ENCODE measurements around the gene PCDHGA10. TPM values are rescaled to one million over a fixed set of nuclear protein-coding genes. Genes with fewer than 3 reads are reported as not detected.
"Not testable (repeated sequence)": the region's sequence is repeated elsewhere in the genome, so short reads cannot be mapped to it uniquely, and the experiment has no call there.

Gene PCDHGA10
- total RNA-seq, 1 experiment from 2014 or later: 8.5 TPM

DNA sequence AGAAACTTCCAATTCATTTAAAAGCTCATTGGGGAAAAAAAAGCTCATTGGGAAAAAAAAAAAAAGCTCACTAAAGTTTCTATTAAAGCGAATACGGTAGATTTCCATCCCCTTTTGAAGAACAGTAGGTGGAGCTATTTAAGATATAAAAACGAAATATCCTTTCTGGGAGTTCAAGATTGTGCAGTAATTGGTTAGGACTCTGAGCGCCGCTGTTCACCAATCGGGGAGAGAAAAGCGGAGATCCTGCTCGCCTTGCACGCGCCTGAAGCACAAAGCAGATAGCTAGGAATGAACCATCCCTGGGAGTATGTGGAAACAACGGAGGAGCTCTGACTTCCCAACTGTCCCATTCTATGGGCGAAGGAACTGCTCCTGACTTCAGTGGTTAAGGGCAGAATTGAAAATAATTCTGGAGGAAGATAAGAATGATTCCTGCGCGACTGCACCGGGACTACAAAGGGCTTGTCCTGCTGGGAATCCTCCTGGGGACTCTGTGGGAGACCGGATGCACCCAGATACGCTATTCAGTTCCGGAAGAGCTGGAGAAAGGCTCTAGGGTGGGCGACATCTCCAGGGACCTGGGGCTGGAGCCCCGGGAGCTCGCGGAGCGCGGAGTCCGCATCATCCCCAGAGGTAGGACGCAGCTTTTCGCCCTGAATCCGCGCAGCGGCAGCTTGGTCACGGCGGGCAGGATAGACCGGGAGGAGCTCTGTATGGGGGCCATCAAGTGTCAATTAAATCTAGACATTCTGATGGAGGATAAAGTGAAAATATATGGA, 17.7 kb downstream of the PCDHGA10 start, which contains the start of gene PCDHGA12:
Gene PCDHGA12 (plus strand): TSS at position 176 of the 782 bp plus-strand sequence. CDS start 253 bp downstream, at position 429.
- Histone ChIP-seq H3K9me2 (replicated peaks; ENCODE audit: insufficient read depth, low read length) (no peaks in the 10 kb centered on the region), H3K4me2 (ENCODE audit: low read depth, low read length, poor library complexity, severe bottlenecking) (no peak within 1 kb of the TSS), H3K9ac (ENCODE audit: low read length) (no peak within 1 kb of the TSS), H3K4me1 (ENCODE audit: low read length) (no peaks in the 10 kb centered on the region), H3K27me3 (ENCODE audit: low read length) (no peaks in the 10 kb centered on the region), H3K9me3 (ENCODE audit: low read length) (peaks cover 13% of the 10 kb centered on the region), H3K79me2 (ENCODE audit: low read length) (no peaks in the 10 kb centered on the region), H3K4me3 (ENCODE audit: low read length) (no peak within 1 kb of the TSS), H2AFZ (ENCODE audit: low read length) (no peak within 1 kb of the TSS), H3K27ac (ENCODE audit: low read length) (no peak within 1 kb of the TSS), H4K20me1 (ENCODE audit: insufficient read depth, low read depth, low read length) (no peaks in the 10 kb centered on the region), H3K36me3 (ENCODE audit: insufficient read depth, low read length) (peaks cover 6% of the 10 kb centered on the region; the same call in 1 of the 2 replicates)
- DNase-seq: no peak

DNA sequence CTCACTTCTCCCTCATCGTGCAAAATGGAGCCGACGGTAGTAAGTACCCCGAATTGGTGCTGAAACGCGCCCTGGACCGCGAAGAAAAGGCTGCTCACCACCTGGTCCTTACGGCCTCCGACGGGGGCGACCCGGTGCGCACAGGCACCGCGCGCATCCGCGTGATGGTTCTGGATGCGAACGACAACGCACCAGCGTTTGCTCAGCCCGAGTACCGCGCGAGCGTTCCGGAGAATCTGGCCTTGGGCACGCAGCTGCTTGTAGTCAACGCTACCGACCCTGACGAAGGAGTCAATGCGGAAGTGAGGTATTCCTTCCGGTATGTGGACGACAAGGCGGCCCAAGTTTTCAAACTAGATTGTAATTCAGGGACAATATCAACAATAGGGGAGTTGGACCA, 18.5 kb downstream of the PCDHGA10 start:
- H3K4me1 ChIP-seq (ENCODE audit: low read length): no peaks in the 10 kb centered on the region
- no peak overlapping the region for H2AFZ ChIP-seq (ENCODE audit: low read length)
- peaks cover 4% of the 10 kb centered on the region; the same call in 1 of the 2 replicates for H3K36me3 ChIP-seq (ENCODE audit: insufficient read depth, low read length)
- no peak overlapping the region for H3K27ac ChIP-seq (ENCODE audit: low read length)
- H4K20me1 ChIP-seq (ENCODE audit: insufficient read depth, low read depth, low read length): no peaks in the 10 kb centered on the region
- H3K9me3 ChIP-seq (ENCODE audit: low read length): peaks cover 13% of the 10 kb centered on the region
- no peak for DNase-seq
- H3K27me3 ChIP-seq (ENCODE audit: low read length): no peaks in the 10 kb centered on the region
- no peaks in the 10 kb centered on the region for H3K9me2 ChIP-seq (replicated peaks; ENCODE audit: insufficient read depth, low read length)
- H3K4me3 ChIP-seq (ENCODE audit: low read length): no peak overlapping the region
- no peak overlapping the region for H3K9ac ChIP-seq (ENCODE audit: low read length)
- H3K4me2 ChIP-seq (ENCODE audit: low read depth, low read length, poor library complexity, severe bottlenecking): no peak overlapping the region
- peaks cover 4% of the 10 kb centered on the region; the same call in 1 of the 2 replicates for H3K79me2 ChIP-seq (ENCODE audit: low read length)

GRCh38 chr5:141432308-141432707, 19.5 kb downstream of the PCDHGA10 start:
- H3K4me2 ChIP-seq (ENCODE audit: low read depth, low read length, poor library complexity, severe bottlenecking); H3K27ac ChIP-seq (ENCODE audit: low read length); H2AFZ ChIP-seq (ENCODE audit: low read length); DNase-seq; H3K4me3 ChIP-seq (ENCODE audit: low read length); H4K20me1 ChIP-seq (ENCODE audit: insufficient read depth, low read depth, low read length); H3K27me3 ChIP-seq (ENCODE audit: low read length); H3K9ac ChIP-seq (ENCODE audit: low read length); H3K9me2 ChIP-seq (replicated peaks; ENCODE audit: insufficient read depth, low read length); H3K4me1 ChIP-seq (ENCODE audit: low read length); H3K79me2 ChIP-seq (ENCODE audit: low read length); H3K36me3 ChIP-seq (ENCODE audit: insufficient read depth, low read length): not testable (repeated sequence)
- H3K9me3 ChIP-seq (ENCODE audit: low read length): peaks cover 13% of the 10 kb centered on the region

DNA sequence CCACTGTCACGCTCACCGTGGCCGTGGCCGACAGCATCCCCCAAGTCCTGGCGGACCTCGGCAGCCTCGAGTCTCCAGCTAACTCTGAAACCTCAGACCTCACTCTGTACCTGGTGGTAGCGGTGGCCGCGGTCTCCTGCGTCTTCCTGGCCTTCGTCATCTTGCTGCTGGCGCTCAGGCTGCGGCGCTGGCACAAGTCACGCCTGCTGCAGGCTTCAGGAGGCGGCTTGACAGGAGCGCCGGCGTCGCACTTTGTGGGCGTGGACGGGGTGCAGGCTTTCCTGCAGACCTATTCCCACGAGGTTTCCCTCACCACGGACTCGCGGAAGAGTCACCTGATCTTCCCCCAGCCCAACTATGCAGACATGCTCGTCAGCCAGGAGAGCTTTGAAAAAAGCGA, 19.9 kb downstream of the PCDHGA10 start:
- H3K4me3 ChIP-seq (ENCODE audit: low read length); DNase-seq; H3K9me2 ChIP-seq (replicated peaks; ENCODE audit: insufficient read depth, low read length); H3K9ac ChIP-seq (ENCODE audit: low read length); H3K79me2 ChIP-seq (ENCODE audit: low read length); H4K20me1 ChIP-seq (ENCODE audit: insufficient read depth, low read depth, low read length); H3K9me3 ChIP-seq (ENCODE audit: low read length); H3K27me3 ChIP-seq (ENCODE audit: low read length); H3K4me1 ChIP-seq (ENCODE audit: low read length); H3K4me2 ChIP-seq (ENCODE audit: low read depth, low read length, poor library complexity, severe bottlenecking); H3K36me3 ChIP-seq (ENCODE audit: insufficient read depth, low read length); H2AFZ ChIP-seq (ENCODE audit: low read length); H3K27ac ChIP-seq (ENCODE audit: low read length): not testable (repeated sequence)

DNA sequence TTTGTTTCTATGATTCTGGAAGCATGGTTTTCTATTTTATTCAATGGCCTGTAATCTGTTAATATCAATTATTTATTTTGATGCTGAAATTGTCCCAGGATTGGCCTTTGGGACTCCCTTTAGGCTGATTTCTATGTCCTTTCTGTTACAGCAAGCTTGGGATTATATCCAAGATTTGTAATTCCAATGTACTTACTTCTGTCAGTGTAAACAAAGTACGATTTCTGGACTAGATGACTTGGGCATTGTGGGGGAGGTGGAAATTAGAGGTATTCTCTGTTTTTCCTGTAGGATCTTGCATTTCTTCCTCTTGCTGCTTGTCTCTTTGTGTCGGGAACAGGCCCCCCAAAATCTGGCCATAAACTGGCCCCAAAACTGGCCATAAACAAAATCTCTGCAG, 21.2 kb downstream of the PCDHGA10 start:
- no peaks in the 10 kb centered on the region for H3K27me3 ChIP-seq (ENCODE audit: low read length)
- H3K27ac ChIP-seq (ENCODE audit: low read length): no peak overlapping the region

DNA sequence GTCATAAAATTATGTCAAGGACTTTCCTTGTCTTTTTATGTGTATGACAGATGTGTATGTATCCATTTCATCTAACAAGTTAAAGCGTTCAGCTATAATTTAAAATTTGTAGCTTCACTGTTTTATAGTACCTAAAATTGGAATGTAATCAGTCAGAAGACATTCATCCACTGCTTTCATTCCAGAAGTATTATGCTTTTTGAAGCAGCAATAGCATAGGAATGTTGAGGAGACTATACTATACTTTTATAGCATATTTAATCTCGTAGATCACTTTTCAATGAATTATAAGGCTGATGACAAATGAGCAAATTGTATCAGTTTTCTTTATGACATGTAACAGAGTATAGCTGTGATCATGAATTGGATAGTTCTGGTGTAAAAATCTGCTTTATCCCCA, 24.4 kb downstream of the PCDHGA10 start:
- Histone ChIP-seq H3K4me3 (ENCODE audit: low read length) (no peak overlapping the region), H4K20me1 (ENCODE audit: insufficient read depth, low read depth, low read length) (no peaks in the 10 kb centered on the region), H3K27me3 (ENCODE audit: low read length) (no peaks in the 10 kb centered on the region), H3K4me2 (ENCODE audit: low read depth, low read length, poor library complexity, severe bottlenecking) (no peak overlapping the region), H3K9me3 (ENCODE audit: low read length) (no peaks in the 10 kb centered on the region), H3K79me2 (ENCODE audit: low read length) (peaks cover 15% of the 10 kb centered on the region; the same call in 1 of the 2 replicates), H3K4me1 (ENCODE audit: low read length) (peaks cover 8% of the 10 kb centered on the region), H3K27ac (ENCODE audit: low read length) (no peak overlapping the region), H3K36me3 (ENCODE audit: insufficient read depth, low read length) (peaks cover 10% of the 10 kb centered on the region), H2AFZ (ENCODE audit: low read length) (no peak overlapping the region), H3K9me2 (replicated peaks; ENCODE audit: insufficient read depth, low read length) (no peaks in the 10 kb centered on the region), H3K9ac (ENCODE audit: low read length) (no peak overlapping the region)
- no peak for DNase-seq

More for the DNA sequence above, 21.2 kb downstream of the PCDHGA10 start:
- no peak overlapping the region for H3K4me3 ChIP-seq (ENCODE audit: low read length)
- H3K79me2 ChIP-seq (ENCODE audit: low read length): peaks cover 10% of the 10 kb centered on the region; the same call in 1 of the 2 replicates
- H3K9me3 ChIP-seq (ENCODE audit: low read length): peaks cover 8% of the 10 kb centered on the region; the same call in 1 of the 2 replicates
- no peak overlapping the region for H3K4me2 ChIP-seq (ENCODE audit: low read depth, low read length, poor library complexity, severe bottlenecking)
- H3K9me2 ChIP-seq (replicated peaks; ENCODE audit: insufficient read depth, low read length): no peaks in the 10 kb centered on the region
- H4K20me1 ChIP-seq (ENCODE audit: insufficient read depth, low read depth, low read length): no peaks in the 10 kb centered on the region
- peaks cover 4% of the 10 kb centered on the region for H3K36me3 ChIP-seq (ENCODE audit: insufficient read depth, low read length)
- no peak overlapping the region for H2AFZ ChIP-seq (ENCODE audit: low read length)
- no peaks in the 10 kb centered on the region for H3K4me1 ChIP-seq (ENCODE audit: low read length)
- H3K9ac ChIP-seq (ENCODE audit: low read length): no peak overlapping the region
- no peak for DNase-seq

GRCh38 chr5:141439411-141440141, 26.8 kb downstream of the PCDHGA10 start:
- DNase-seq: no peak
- Histone ChIP-seq H3K9me2 (replicated peaks; ENCODE audit: insufficient read depth, low read length) (no peaks in the 10 kb centered on the region), H3K4me3 (ENCODE audit: low read length) (no peak overlapping the region), H2AFZ (ENCODE audit: low read length) (no peak overlapping the region), H3K27me3 (ENCODE audit: low read length) (no peaks in the 10 kb centered on the region), H3K4me2 (ENCODE audit: low read depth, low read length, poor library complexity, severe bottlenecking) (no peak overlapping the region), H3K9ac (ENCODE audit: low read length) (no peak overlapping the region), H3K36me3 (ENCODE audit: insufficient read depth, low read length) (peaks cover 10% of the 10 kb centered on the region), H3K79me2 (ENCODE audit: low read length) (peaks cover 26% of the 10 kb centered on the region), H4K20me1 (ENCODE audit: insufficient read depth, low read depth, low read length) (no peaks in the 10 kb centered on the region), H3K4me1 (ENCODE audit: low read length) (peaks cover 23% of the 10 kb centered on the region), H3K27ac (ENCODE audit: low read length) (no peak overlapping the region), H3K9me3 (ENCODE audit: low read length) (no peaks in the 10 kb centered on the region)

DNA sequence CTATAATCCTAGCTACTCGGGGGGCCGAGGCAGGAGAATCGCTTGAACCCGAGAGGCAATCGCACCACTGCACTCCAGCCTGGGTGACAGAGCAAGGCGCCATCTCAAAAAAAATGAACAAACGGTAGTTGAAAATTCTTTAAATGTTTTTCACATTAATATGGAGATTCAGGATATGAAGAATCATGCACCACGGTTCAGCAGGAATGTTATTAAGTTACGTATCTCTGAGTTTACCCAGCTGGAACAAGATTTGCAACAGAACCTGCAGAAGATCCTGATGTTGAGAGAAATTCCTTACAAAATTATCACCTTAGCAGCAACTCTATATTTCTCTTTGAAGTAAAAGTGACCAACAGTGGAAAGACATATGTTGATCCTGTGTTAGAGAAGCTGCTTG, 27.6 kb downstream of the PCDHGA10 start:
- no peak overlapping the region for H3K27ac ChIP-seq (ENCODE audit: low read length)
- H4K20me1 ChIP-seq (ENCODE audit: insufficient read depth, low read depth, low read length): no peaks in the 10 kb centered on the region
- DNase-seq: no peak
- H3K9me2 ChIP-seq (replicated peaks; ENCODE audit: insufficient read depth, low read length): no peaks in the 10 kb centered on the region
- H3K4me2 ChIP-seq (ENCODE audit: low read depth, low read length, poor library complexity, severe bottlenecking): no peak overlapping the region
- no peaks in the 10 kb centered on the region for H3K27me3 ChIP-seq (ENCODE audit: low read length)
- H3K4me1 ChIP-seq (ENCODE audit: low read length): peaks cover 23% of the 10 kb centered on the region
- H3K9ac ChIP-seq (ENCODE audit: low read length): no peak overlapping the region
- no peak overlapping the region for H2AFZ ChIP-seq (ENCODE audit: low read length)
- H3K79me2 ChIP-seq (ENCODE audit: low read length): peaks cover 31% of the 10 kb centered on the region
- H3K36me3 ChIP-seq (ENCODE audit: insufficient read depth, low read length): peaks cover 10% of the 10 kb centered on the region
- H3K9me3 ChIP-seq (ENCODE audit: low read length): no peaks in the 10 kb centered on the region
- no peak overlapping the region for H3K4me3 ChIP-seq (ENCODE audit: low read length)

All from Karpas-422 (cell line).